HEK293T (cell line): ENCODE measurements around the gene PITX3.

ENCODE experiments used
- CTCF ChIA-PET: fragments of 350-600 bp; formaldehyde crosslinking; extraction: SDS; loops from one replicate; lab custom pipeline; 2021; ENCODE audit warnings: antibody characterized with exemption, inconsistent platforms; lab: Yijun Ruan, JAX
- POLR2A ChIA-PET: fragments of 350-600 bp; formaldehyde crosslinking; extraction: SDS; loops from one replicate; lab custom pipeline; 2020; ENCODE audit warnings: antibody characterized with exemption, inconsistent platforms; lab: Yijun Ruan, JAX
- DNase-seq: peaks from one replicate; pipeline ENCODE4 v3.0.0; 2012; ENCODE audit warnings: mixed read lengths; ENCODE audit errors: extremely low spot score
- ARNT ChIP-seq: fragments of 450-650 bp; IDR thresholded peaks from 2 replicates; pipeline ENCODE4 v1.6.1; 2017; ENCODE audit warnings: mild to moderate bottlenecking
- BHLHE40 ChIP-seq: fragments of 450-650 bp; IDR thresholded peaks from 2 replicates; pipeline ENCODE4 v1.6.1; 2016; ENCODE audit warnings: mild to moderate bottlenecking, moderate library complexity, borderline replicate concordance
- CTBP1 ChIP-seq: fragments of 450-650 bp; IDR thresholded peaks from 2 replicates; pipeline ENCODE4 v1.6.1; 2016; ENCODE audit warnings: borderline replicate concordance
- ELF4 ChIP-seq: fragments of 450-650 bp; IDR thresholded peaks from 2 replicates; pipeline ENCODE4 v1.6.1; 2017; ENCODE audit warnings: antibody characterized with exemption
- FOXA1 ChIP-seq: fragments of 450-650 bp; IDR thresholded peaks from 2 replicates; pipeline ENCODE4 v1.6.1; 2016; ENCODE audit warnings: mild to moderate bottlenecking
- FOXK2 ChIP-seq: fragments of 450-650 bp; IDR thresholded peaks from 2 replicates; pipeline ENCODE4 v1.6.1; 2016; ENCODE audit warnings: mild to moderate bottlenecking
- FOXM1 ChIP-seq: fragments of 450-650 bp; IDR thresholded peaks from 2 replicates; pipeline ENCODE4 v1.6.1; 2017; ENCODE audit warnings: mild to moderate bottlenecking, borderline replicate concordance
- HDGF ChIP-seq: fragments of 450-650 bp; IDR thresholded peaks from 2 replicates; pipeline ENCODE4 v1.6.1; 2017; ENCODE audit warnings: antibody characterized with exemption, borderline replicate concordance
- L3MBTL2 ChIP-seq: fragments of 450-650 bp; conservative IDR thresholded peaks from 2 replicates; pipeline ENCODE4 v1.6.1; 2016; ENCODE audit warnings: mild to moderate bottlenecking
- LEF1 ChIP-seq: fragments of 450-650 bp; IDR thresholded peaks from 2 replicates; pipeline ENCODE4 v1.6.1; 2017; ENCODE audit warnings: mild to moderate bottlenecking, borderline replicate concordance
- NFRKB ChIP-seq: fragments of 450-650 bp; IDR thresholded peaks from 2 replicates; pipeline ENCODE4 v1.6.1; 2016; ENCODE audit warnings: mild to moderate bottlenecking, moderate library complexity
- PKNOX1 ChIP-seq: fragments of 450-650 bp; IDR thresholded peaks from 2 replicates; pipeline ENCODE4 v1.6.1; 2016
- SP1 ChIP-seq: fragments of 450-650 bp; IDR thresholded peaks from 2 replicates; pipeline ENCODE4 v1.6.1; 2017
- SUZ12 ChIP-seq: fragments of 450-650 bp; IDR thresholded peaks from 2 replicates; pipeline ENCODE4 v1.6.1; 2016; ENCODE audit warnings: mild to moderate bottlenecking
- TARDBP ChIP-seq: fragments of 450-650 bp; IDR thresholded peaks from 2 replicates; pipeline ENCODE4 v1.6.1; 2016
- ZNF384 ChIP-seq: fragments of 450-650 bp; IDR thresholded peaks from 2 replicates; pipeline ENCODE4 v1.6.1; 2016

The PITX3 gene

GRCh38 chr10:102285133-102285532 is 43.8 kb upstream of the PITX3 start:
- TF ChIP-seq BHLHE40 (no peak), CTBP1 (no peak), FOXM1 (no peak), SUZ12 (no peak), NFRKB (no peak), PKNOX1 (no peak), LEF1 (no peak), L3MBTL2 (no peak), ZNF384 (no peak), HDGF (no peak), FOXK2 (no peak), TARDBP (no peak), FOXA1 (no peak), ELF4 (no peak), SP1 (no peak), ARNT (no peak)
- ChIA-PET CTCF (interaction anchor here (1.0 kb wide), 1 partner anchor 26 kb away, joined by 4 read pairs; no protein-coding TSS in a partner anchor), POLR2A (no interaction called here)
- no peak for DNase-seq

GRCh38 chr10:102284531-102284930 is 43.2 kb upstream of the PITX3 start:
- DNase-seq, result no peak
- ChIA-PET POLR2A (no interaction called here), CTCF (no interaction called here)
- TF ChIP-seq ELF4, result no peak
- TF ChIP-seq HDGF, result no peak
- TF ChIP-seq L3MBTL2, result no peak
- no peak for TF ChIP-seq ZNF384
- TF ChIP-seq TARDBP, result no peak
- TF ChIP-seq NFRKB, result no peak
- no peak for TF ChIP-seq FOXM1
- TF ChIP-seq FOXA1, result no peak
- no peak for TF ChIP-seq ARNT
- no peak for TF ChIP-seq PKNOX1
- no peak for TF ChIP-seq LEF1
- TF ChIP-seq SUZ12, result no peak

GRCh38 chr10:102283890-102284289 is 42.6 kb upstream of the PITX3 start:
- CTCF ChIA-PET, result no interaction called here
- POLR2A ChIA-PET, result no interaction called here
- DNase-seq, result no peak
- TF ChIP-seq FOXK2 (no peak), HDGF (no peak), SP1 (no peak), TARDBP (no peak), L3MBTL2 (no peak), ELF4 (no peak), NFRKB (no peak), SUZ12 (no peak), LEF1 (no peak), PKNOX1 (no peak), FOXM1 (no peak), ZNF384 (no peak), BHLHE40 (no peak), CTBP1 (no peak), ARNT (no peak), FOXA1 (no peak)

GRCh38 chr10:102283488-102283887 is 42.2 kb upstream of the PITX3 start:
- TF ChIP-seq BHLHE40, result no peak
- no peak for TF ChIP-seq ARNT
- TF ChIP-seq L3MBTL2, result no peak
- no peak for TF ChIP-seq NFRKB
- no peak for TF ChIP-seq ZNF384
- TF ChIP-seq FOXA1, result no peak
- TF ChIP-seq SP1, result no peak
- no peak for TF ChIP-seq LEF1
- no peak for TF ChIP-seq HDGF
- TF ChIP-seq CTBP1, result no peak
- no peak for TF ChIP-seq TARDBP
- ChIA-PET POLR2A (no interaction called here), CTCF (no interaction called here)
- DNase-seq, result no peak

GRCh38 chr10:102281102-102281487 is 39.8 kb upstream of the PITX3 start:
- POLR2A ChIA-PET, result no interaction called here
- TF ChIP-seq L3MBTL2, result no peak
- TF ChIP-seq PKNOX1, result no peak
- no peak for TF ChIP-seq FOXM1
- CTCF ChIA-PET, result no interaction called here
- DNase-seq, result no peak

GRCh38 chr10:102280397-102281101 is 39.2 kb upstream of the PITX3 start:
- POLR2A ChIA-PET, result no interaction called here
- CTCF ChIA-PET, result no interaction called here
- no peak for DNase-seq
- TF ChIP-seq PKNOX1 (peak; percentile 90), ZNF384 (no peak), L3MBTL2 (no peak)
